HG02938 (cell line): ENCODE data around the gene NANOG.
"Not testable (repeated sequence)": the region's sequence is repeated elsewhere in the genome, so short reads cannot be mapped to it uniquely, and the experiment has no call there.

ENCODE experiments used
- ATAC-seq: cut with Tn5 transposase; IDR thresholded peaks from one replicate; pipeline ENCODE4 v1.9.1; 2021; ENCODE audit warnings: mild to moderate bottlenecking, moderate library complexity; ENCODE audit not compliant: unreplicated experiment

The NANOG gene

GRCh38 chr12:7788884-7789528, at the start of gene NANOG:
Gene NANOG, plus strand, starts transcription at chr12:7789402. Its CDS starts 213 bp downstream, at chr12:7789615.
- ATAC-seq: not testable (repeated sequence)

- ATAC-seq: no peak
These were observed 42.0 kb upstream of the NANOG start, which contains the start of gene CLEC4C for GRCh38 chr12:7747246-7747645. Gene CLEC4C, minus strand, starts transcription at chr12:7747375. Its CDS starts 27 bp downstream, at chr12:7747348.

GRCh38 chr12:7748852-7749251, 40.4 kb upstream of the NANOG start:
- ATAC-seq: no peak

- ATAC-seq: no peak
These were observed 39.8 kb upstream of the NANOG start for GRCh38 chr12:7749442-7749841.

- ATAC-seq: no peak
These were observed 38.9 kb upstream of the NANOG start for GRCh38 chr12:7750350-7750749.

- no peak for ATAC-seq
These were observed 37.8 kb upstream of the NANOG start for GRCh38 chr12:7751394-7751793.

GRCh38 chr12:7751941-7752922, 37.0 kb upstream of the NANOG start:
- not testable (repeated sequence) for ATAC-seq

GRCh38 chr12:7755668-7756067, 33.5 kb upstream of the NANOG start:
- ATAC-seq: not testable (repeated sequence)

- no peak for ATAC-seq
These were observed 32.2 kb upstream of the NANOG start for GRCh38 chr12:7756993-7757392.

GRCh38 chr12:7758766-7759140, 30.4 kb upstream of the NANOG start:
- no peak for ATAC-seq

- no peak for ATAC-seq
These were observed 19.2 kb upstream of the NANOG start for GRCh38 chr12:7769999-7770398.

GRCh38 chr12:7781274-7781673, 7.9 kb upstream of the NANOG start:
- no peak for ATAC-seq

GRCh38 chr12:7782055-7782454, 7.1 kb upstream of the NANOG start:
- no peak for ATAC-seq

GRCh38 chr12:7783433-7783832, 5.8 kb upstream of the NANOG start:
- ATAC-seq: not testable (repeated sequence)

GRCh38 chr12:7784701-7785100, 4.5 kb upstream of the NANOG start:
- ATAC-seq: no peak

- ATAC-seq: no peak
These were observed 1.5 kb upstream of the NANOG start for GRCh38 chr12:7787574-7788293.

GRCh38 chr12:7788294-7788660, 925 bp upstream of the NANOG start:
- no peak for ATAC-seq

- ATAC-seq: no peak
These were observed 4.0 kb downstream of the NANOG start for GRCh38 chr12:7793211-7793610.

GRCh38 chr12:7797269-7797668, 8.1 kb downstream of the NANOG start:
- ATAC-seq: not testable (repeated sequence)

GRCh38 chr12:7797698-7798398, 8.6 kb downstream of the NANOG start:
- ATAC-seq: no peak
